Measurements from ENCODE around the gene DAPK1.

- no peak for TF ChIP-seq CTCF (IDR thresholded peaks at IDR 0.05; ENCODE audit: borderline replicate concordance, extremely low read depth, low read length, poor library complexity, severe bottlenecking)
- no peak for TF ChIP-seq EZH2 (IDR thresholded peaks at IDR 0.05; ENCODE audit: borderline replicate concordance, low read depth, low read length, severe bottlenecking)
Observed at GRCh38 chr9:87597710-87598443, 100.2 kb downstream of the DAPK1 start.

Measured in DND-41 (cell line).